Measurements from ENCODE around the gene ST6GALNAC4. TPM values are rescaled to one million over a fixed set of nuclear protein-coding genes. Genes with fewer than 3 reads are reported as not detected.

The ST6GALNAC4 gene
- total and polyA plus RNA-seq, 9 of the 15 experiments (the other 6 are each of a cell fraction or from before 2014, with no cell fraction given) = 2.6 to 43.1 (median 15.4) TPM

DNA sequence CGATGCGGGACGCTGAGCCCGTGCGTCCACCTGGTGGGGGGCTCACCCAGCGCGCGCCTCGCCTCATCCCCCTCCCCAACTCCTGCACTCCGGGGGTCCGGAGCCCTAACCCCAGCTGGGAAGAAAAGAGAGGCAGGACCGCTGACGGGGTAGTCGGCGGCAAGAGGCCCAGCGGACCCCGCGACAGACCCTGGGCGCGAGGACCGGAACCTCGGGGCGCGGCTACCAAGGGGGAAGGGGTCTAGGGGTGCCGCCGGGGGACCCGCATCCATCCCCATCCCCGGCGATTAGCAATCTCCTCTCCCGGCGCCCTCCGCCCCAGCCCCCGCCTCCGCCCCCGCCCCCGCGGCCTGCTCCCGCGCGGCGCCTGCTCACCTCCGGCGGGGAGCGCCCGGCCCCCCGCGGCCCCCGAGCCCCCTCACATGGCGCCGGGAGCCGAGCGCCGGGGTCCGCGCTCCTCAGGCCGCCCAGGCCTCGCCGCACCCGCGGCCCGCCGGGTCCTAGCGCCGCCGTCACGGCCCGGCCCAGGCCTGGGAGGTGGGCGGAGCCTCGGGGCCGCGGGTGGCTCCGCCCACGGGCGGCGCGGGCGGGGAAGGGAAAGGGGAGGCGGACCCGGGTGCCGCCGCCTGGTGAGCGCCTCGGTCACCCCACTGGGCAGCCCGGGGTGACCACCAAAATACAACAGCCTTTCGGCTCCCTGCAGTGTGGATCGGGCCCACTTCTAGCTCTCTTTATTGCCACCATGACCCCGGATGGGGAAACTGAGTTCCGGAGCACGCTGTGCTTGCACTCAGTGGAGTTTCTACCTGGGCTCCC is 17.5 kb downstream of the ST6GALNAC4 start, which contains the start of gene ST6GALNAC6 (continued):
- TF ChIP-seq RREB1 (CRISPR knock-in tag; IDR thresholded peaks at IDR 0.05) (no peak), SRSF3 (IDR thresholded peaks at IDR 0.05; ENCODE audit: insufficient read depth, low read length) (no peak), TCF3 (CRISPR knock-in tag; IDR thresholded peaks at IDR 0.05) (no peak), HEY1 (CRISPR knock-in tag; IDR thresholded peaks at IDR 0.05; ENCODE audit: borderline replicate concordance) (no peak), DPF2 (IDR thresholded peaks at IDR 0.05) (no peak), PCBP2 (IDR thresholded peaks at IDR 0.05; ENCODE audit: low read depth, low read length, poor library complexity, severe bottlenecking) (no peak), ERF (CRISPR knock-in tag; IDR thresholded peaks at IDR 0.05) (no peak), DIDO1 (tag; IDR thresholded peaks at IDR 0.05; ENCODE audit: low read depth) (no peak), HNRNPH1 (optimal IDR thresholded peaks at IDR 0.05; ENCODE audit: low read depth, low read length) (no peak), HCFC1 (IDR thresholded peaks at IDR 0.05; ENCODE audit: low read depth, low read length) (peak; percentile 30; the same call in 1 of the 2 replicates), CBFA2T3 (IDR thresholded peaks at IDR 0.05) (no peak), FOXJ2 (tag; IDR thresholded peaks at IDR 0.05) (no peak), SNIP1 (IDR thresholded peaks at IDR 0.05; ENCODE audit: low read depth) (no peak), LCOR (CRISPR knock-in tag; IDR thresholded peaks at IDR 0.05) (no peak), RBM25 (IDR thresholded peaks at IDR 0.05; ENCODE audit: low read depth, low read length, severe bottlenecking) (peak; percentile 17), PYGO2 (tag; IDR thresholded peaks at IDR 0.05) (no peak), ZBTB1 (CRISPR knock-in tag; IDR thresholded peaks at IDR 0.05; ENCODE audit: borderline replicate concordance, low read depth) (no peak), SMARCA4 (IDR thresholded peaks at IDR 0.05) (no peak), NFIC (IDR thresholded peaks at IDR 0.05) (0 out of 2 replicates have a peak, but pooled peaks have one; percentile 0)
- TF ChIP-seq, protein P1, sequence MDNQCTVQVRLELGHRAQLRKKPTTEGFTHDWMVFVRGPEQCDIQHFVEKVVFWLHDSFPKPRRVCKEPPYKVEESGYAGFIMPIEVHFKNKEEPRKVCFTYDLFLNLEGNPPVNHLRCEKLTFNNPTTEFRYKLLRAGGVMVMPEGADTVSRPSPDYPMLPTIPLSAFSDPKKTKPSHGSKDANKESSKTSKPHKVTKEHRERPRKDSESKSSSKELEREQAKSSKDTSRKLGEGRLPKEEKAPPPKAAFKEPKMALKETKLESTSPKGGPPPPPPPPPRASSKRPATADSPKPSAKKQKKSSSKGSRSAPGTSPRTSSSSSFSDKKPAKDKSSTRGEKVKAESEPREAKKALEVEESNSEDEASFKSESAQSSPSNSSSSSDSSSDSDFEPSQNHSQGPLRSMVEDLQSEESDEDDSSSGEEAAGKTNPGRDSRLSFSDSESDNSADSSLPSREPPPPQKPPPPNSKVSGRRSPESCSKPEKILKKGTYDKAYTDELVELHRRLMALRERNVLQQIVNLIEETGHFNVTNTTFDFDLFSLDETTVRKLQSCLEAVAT (IDR thresholded peaks at IDR 0.05) = no peak
- TF ChIP-seq, protein P2, sequence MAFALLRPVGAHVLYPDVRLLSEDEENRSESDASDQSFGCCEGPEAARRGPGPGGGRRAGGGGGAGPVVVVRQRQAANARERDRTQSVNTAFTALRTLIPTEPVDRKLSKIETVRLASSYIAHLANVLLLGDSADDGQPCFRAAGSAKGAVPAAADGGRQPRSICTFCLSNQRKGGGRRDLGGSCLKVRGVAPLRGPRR (CRISPR knock-in tag; IDR thresholded peaks at IDR 0.05) = no peak
- TF ChIP-seq, protein P3, sequence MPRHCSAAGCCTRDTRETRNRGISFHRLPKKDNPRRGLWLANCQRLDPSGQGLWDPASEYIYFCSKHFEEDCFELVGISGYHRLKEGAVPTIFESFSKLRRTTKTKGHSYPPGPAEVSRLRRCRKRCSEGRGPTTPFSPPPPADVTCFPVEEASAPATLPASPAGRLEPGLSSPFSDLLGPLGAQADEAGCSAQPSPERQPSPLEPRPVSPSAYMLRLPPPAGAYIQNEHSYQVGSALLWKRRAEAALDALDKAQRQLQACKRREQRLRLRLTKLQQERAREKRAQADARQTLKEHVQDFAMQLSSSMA (CRISPR knock-in tag; IDR thresholded peaks at IDR 0.05) = no peak
